Fibroblast of skin of right biceps (primary cell): Measurements from ENCODE around the gene ZNF382.
"Not testable (repeated sequence)": the region's sequence is repeated elsewhere in the genome, so short reads cannot be mapped to it uniquely, and the experiment has no call there.

Experiments
- DNase-seq: peaks from one replicate; pipeline ENCODE4 v3.0.0-alpha.2; 2013

ZNF382 gene

GRCh38 chr19:36605101-36605876, at the start of gene ZNF382:
Gene ZNF382 (plus strand): TSS chr19:36605313. CDS start chr19:36609915, 4,602 bp downstream.
- DNase-seq, result peak; percentile 71

GRCh38 chr19:36564391-36564790, 40.7 kb upstream of the ZNF382 start:
- DNase-seq, result no peak

GRCh38 chr19:36572593-36573019, 32.5 kb upstream of the ZNF382 start:
- no peak for DNase-seq

GRCh38 chr19:36573020-36573894, 31.9 kb upstream of the ZNF382 start, which contains the start of gene ZNF529:
Gene ZNF529 (minus strand): TSS chr19:36573292. CDS start chr19:36572346, 946 bp downstream.
- peak; percentile 88 for DNase-seq

- no peak for DNase-seq
These were observed 31.0 kb upstream of the ZNF382 start for GRCh38 chr19:36573895-36574720.

GRCh38 chr19:36574741-36575140, 30.4 kb upstream of the ZNF382 start:
- DNase-seq, result no peak

GRCh38 chr19:36577271-36577996, 27.7 kb upstream of the ZNF382 start:
- no peak for DNase-seq

GRCh38 chr19:36579255-36579654, 25.9 kb upstream of the ZNF382 start:
- no peak for DNase-seq

GRCh38 chr19:36602681-36603080, 2.4 kb upstream of the ZNF382 start:
- not testable (repeated sequence) for DNase-seq

- DNase-seq, result peak; percentile 37
These were observed 435 bp upstream of the ZNF382 start for GRCh38 chr19:36604656-36605100.

- no peak for DNase-seq
These were observed 865 bp downstream of the ZNF382 start for GRCh38 chr19:36605877-36606478.

- no peak for DNase-seq
These were observed 21.9 kb downstream of the ZNF382 start for GRCh38 chr19:36627057-36627456.

- no peak for DNase-seq
These were observed 30.2 kb downstream of the ZNF382 start for GRCh38 chr19:36635342-36635741.

GRCh38 chr19:36638862-36639510, 33.9 kb downstream of the ZNF382 start:
- peak; percentile 1 for DNase-seq

GRCh38 chr19:36646746-36647145, 41.6 kb downstream of the ZNF382 start:
- DNase-seq, result no peak

- no peak for DNase-seq
These were observed 47.8 kb downstream of the ZNF382 start for GRCh38 chr19:36652958-36653357.

GRCh38 chr19:36665832-36666231, 60.7 kb downstream of the ZNF382 start:
- no peak for DNase-seq

GRCh38 chr19:36668646-36669045, 63.5 kb downstream of the ZNF382 start:
- DNase-seq, result no peak

- no peak for DNase-seq
These were observed 67.3 kb downstream of the ZNF382 start for GRCh38 chr19:36672368-36672767.

GRCh38 chr19:36674201-36674600, 69.1 kb downstream of the ZNF382 start:
- DNase-seq, result no peak

GRCh38 chr19:36679455-36679854, 74.3 kb downstream of the ZNF382 start:
- DNase-seq, result no peak
